Central memory CD8-positive, alpha-beta T cell (primary cell): ENCODE results near the gene SEPTIN1.
A peak's percentile ranks its signal among the peaks of the same experiment; 100 is the strongest.
"Not testable (repeated sequence)": the region's sequence is repeated elsewhere in the genome, so short reads cannot be mapped to it uniquely, and the experiment has no call there.

Source experiments
- ATAC-seq: fragments of 150-1000 bp; cut with Tn5 transposase; replicated peaks from 2 replicates; pipeline ENCODE4 v1.10.0; 2022; ENCODE audit warnings: mild to moderate bottlenecking, moderate FRiP score, moderate number of reproducible peaks; ENCODE audit not compliant: poor library complexity, severe bottlenecking; ENCODE audit errors: extremely low read depth
- DNase-seq, 2 donors: peaks; one replicate each; pipeline ENCODE4 v3.0.0; 2021; ENCODE audit warnings: low spot score in 2 of 2
- H3K27ac Mint-ChIP-seq: one replicate; pipeline ENCODE4 v1.8.0; 2022; ENCODE audit warnings: low read depth, mild to moderate bottlenecking, moderate library complexity, mixed read lengths
- H3K27me3 Mint-ChIP-seq: one replicate; pipeline ENCODE4 v1.8.0; 2022; ENCODE audit warnings: mixed read lengths
- H3K36me3 Mint-ChIP-seq: one replicate; pipeline ENCODE4 v1.8.0; 2022; ENCODE audit warnings: mild to moderate bottlenecking, moderate library complexity, mixed read lengths; ENCODE audit not compliant: insufficient read depth
- H3K4me1 Mint-ChIP-seq: one replicate; pipeline ENCODE4 v1.8.0; 2022; ENCODE audit warnings: mixed read lengths
- H3K4me3 Mint-ChIP-seq: one replicate; pipeline ENCODE4 v1.8.0; 2022; ENCODE audit warnings: mild to moderate bottlenecking, moderate library complexity, mixed read lengths
- H3K9me3 Mint-ChIP-seq: one replicate; pipeline ENCODE4 v1.8.0; 2022; ENCODE audit warnings: mixed read lengths

The SEPTIN1 gene

DNA sequence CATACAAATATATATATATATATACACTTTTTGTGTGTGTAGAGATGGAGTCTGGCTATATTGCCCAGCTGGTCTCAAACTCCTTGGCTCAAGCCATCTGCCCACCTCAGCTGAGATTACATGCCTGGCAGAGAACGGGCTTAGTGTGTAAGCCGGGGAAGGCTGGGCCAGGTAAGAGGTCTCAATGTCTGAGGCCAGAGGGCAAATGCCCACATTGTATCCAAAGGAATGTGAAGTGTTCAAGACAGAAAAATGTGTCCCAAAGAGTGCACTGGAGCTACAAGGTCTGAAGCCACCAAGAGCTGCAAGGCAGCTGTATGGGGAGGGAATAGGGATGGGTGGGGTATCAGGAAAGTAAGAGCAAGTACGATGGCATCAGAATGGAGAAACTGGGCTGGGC is 36.1 kb downstream of the SEPTIN1 start:
- Mint-ChIP-seq H3K4me3 (no peak overlapping the region), H3K4me1 (peaks cover 24% of the 10 kb centered on the region), H3K36me3 (peaks cover 10% of the 10 kb centered on the region), H3K9me3 (no peaks in the 10 kb centered on the region), H3K27ac (no peak overlapping the region), H3K27me3 (no peaks in the 10 kb centered on the region)
- DNase-seq: no peak
- no peak for ATAC-seq

DNA sequence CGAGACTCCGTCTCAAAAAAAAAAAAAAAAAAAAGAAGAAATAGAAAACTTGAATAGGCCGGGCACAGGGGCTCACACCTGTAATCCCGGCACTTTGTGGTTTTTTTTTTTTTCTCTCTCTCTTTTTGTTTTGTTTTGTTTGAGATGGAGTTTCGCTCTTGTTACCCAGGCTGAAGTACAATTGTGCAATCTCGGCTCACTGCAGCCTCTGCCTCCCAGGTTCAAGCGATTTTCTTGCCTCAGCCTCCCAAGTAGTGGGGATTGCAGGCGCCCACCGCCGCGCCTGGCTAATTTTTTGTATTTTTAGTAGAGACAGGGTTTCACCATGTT is 38.9 kb downstream of the SEPTIN1 start:
- H3K4me3 Mint-ChIP-seq, H3K27me3 Mint-ChIP-seq, H3K4me1 Mint-ChIP-seq, ATAC-seq, H3K27ac Mint-ChIP-seq, DNase-seq, H3K9me3 Mint-ChIP-seq, H3K36me3 Mint-ChIP-seq: not testable (repeated sequence)

DNA sequence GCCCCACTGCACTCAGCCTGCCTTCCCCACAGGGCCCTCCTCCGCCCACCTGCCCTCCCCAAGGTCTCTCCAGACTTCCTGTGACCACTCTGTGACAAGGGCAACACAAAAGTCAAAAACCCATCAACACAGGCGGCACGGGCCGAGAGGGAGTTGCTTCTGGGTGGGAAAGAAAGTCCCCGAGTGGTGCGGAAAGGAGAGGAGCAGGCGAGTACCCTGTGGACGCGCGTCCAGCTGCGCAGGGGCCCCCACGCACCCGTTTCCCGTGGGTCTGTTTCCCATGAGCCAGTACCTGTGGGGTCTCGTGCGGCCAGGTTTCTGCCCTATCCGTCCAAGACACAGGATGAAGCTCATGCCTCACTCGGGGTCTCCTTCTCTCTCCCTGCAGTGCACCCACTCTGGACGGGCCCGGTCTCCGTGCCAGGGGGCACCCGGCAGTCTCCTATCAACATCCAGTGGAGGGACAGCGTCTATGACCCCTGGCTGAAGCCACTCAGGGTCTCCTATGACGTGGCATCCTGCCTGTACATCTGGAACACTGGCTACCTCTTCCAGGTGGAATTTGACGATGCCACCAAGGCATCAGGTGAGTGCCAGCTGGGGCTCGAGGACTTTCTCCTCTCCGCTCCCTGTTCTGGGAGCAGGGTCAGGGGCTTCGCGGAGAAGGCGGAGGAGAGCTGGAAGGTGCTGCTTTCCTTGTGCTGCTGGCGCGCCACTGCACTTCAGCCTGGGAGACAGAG is 39.4 kb downstream of the SEPTIN1 start:
- peaks cover 3% of the 10 kb centered on the region for H3K36me3 Mint-ChIP-seq
- no peak for DNase-seq
- no peak for ATAC-seq
- H3K9me3 Mint-ChIP-seq: no peaks in the 10 kb centered on the region
- no peaks in the 10 kb centered on the region for H3K27me3 Mint-ChIP-seq
- no peak overlapping the region for H3K4me3 Mint-ChIP-seq
- H3K4me1 Mint-ChIP-seq: no peaks in the 10 kb centered on the region
- H3K27ac Mint-ChIP-seq: no peak overlapping the region

DNA sequence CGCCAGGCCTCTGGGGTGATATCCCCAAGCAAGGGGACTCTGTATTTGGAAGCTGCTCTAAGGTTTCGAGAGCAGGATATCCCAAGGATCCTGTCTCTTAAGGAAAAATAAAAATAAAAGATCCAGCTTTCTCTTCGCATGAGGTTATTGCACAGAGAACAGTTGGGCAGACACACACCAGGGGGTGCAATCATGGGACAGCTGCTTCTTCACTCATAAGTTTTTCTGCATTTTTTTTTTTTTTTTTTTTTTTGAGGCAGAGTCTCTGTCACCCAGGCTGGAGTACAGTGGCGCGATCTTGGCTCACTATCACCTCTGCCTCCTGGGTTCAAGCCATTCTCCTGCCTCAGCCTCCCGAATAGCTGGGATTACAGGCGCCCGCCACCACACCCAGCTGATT is 40.4 kb downstream of the SEPTIN1 start:
- DNase-seq, H3K36me3 Mint-ChIP-seq: not testable (repeated sequence)

DNA sequence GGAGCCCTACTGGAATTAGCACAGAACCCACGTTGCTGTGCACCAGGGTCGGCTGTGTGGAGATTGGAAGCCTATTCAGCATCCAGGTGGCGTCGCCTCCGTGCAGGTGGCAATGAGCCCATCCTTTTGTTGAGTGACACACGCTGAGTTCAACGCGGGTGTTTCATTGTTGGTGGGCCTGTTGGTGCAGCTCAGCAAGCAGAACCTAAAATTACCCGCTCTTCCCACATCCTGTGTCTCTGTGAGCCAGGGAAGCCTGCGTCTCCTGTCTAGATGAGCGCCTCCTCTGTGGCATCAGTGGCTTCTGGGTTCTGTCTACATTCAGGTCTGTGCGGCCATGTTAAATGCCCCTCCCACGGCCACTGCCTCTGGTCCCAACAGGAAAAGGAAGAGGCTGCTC is 41.7 kb downstream of the SEPTIN1 start:
- peaks cover 5% of the 10 kb centered on the region for H3K36me3 Mint-ChIP-seq
- H3K4me1 Mint-ChIP-seq: peaks cover 6% of the 10 kb centered on the region
- H3K9me3 Mint-ChIP-seq: no peaks in the 10 kb centered on the region
- H3K27me3 Mint-ChIP-seq: no peaks in the 10 kb centered on the region
- ATAC-seq: no peak
- no peak overlapping the region for H3K4me3 Mint-ChIP-seq
- DNase-seq: no peak
- no peak overlapping the region for H3K27ac Mint-ChIP-seq

More for the DNA sequence above, 40.4 kb downstream of the SEPTIN1 start:
- not testable (repeated sequence) for H3K27me3 Mint-ChIP-seq, ATAC-seq, H3K4me1 Mint-ChIP-seq, H3K4me3 Mint-ChIP-seq, H3K9me3 Mint-ChIP-seq, H3K27ac Mint-ChIP-seq

DNA sequence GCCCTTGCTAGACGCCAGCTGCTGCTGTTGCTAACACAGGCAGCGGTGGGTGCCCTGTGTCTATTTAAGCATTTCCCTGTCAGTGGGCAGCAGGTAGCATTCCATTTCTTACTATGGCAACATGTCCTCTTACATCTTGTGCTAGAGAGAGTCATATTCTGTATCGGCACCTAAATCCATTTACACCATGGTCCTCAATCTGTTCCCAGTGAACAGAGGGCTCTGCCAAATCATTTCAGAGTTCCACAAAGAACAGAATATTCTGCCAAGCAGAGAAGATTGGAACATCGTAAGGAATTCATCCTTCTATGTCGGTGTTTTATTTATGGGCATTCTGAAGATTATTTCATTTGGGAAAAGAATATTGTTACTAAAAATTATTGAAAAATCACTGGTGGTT is 43.6 kb downstream of the SEPTIN1 start:
- DNase-seq, ATAC-seq, H3K4me3 Mint-ChIP-seq: not testable (repeated sequence)

DNA sequence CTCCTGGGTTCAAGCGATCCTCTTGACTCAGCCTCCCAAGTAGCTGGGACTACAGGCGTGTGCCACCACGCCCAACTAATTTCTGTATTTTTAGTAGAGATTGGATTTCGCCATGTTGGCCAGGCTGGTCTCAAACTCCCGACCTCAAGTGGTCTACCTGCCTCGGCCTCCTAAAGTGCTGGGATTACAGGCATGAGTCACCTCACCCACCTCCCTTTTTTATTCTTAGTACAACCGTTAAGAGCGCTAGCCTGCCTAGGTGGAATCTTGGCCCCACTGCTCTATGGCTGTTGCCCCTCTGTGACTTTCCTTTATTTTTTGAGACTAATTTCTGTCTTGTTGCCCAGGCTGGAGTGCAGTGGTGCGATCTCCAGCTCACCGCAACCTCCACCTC is 44.4 kb downstream of the SEPTIN1 start:
- not testable (repeated sequence) for ATAC-seq, H3K27me3 Mint-ChIP-seq, H3K36me3 Mint-ChIP-seq, DNase-seq, H3K4me3 Mint-ChIP-seq, H3K9me3 Mint-ChIP-seq, H3K27ac Mint-ChIP-seq
- peaks cover 15% of the 10 kb centered on the region for H3K4me1 Mint-ChIP-seq

More for the DNA sequence above, 43.6 kb downstream of the SEPTIN1 start:
- H3K36me3 Mint-ChIP-seq, H3K27me3 Mint-ChIP-seq, H3K27ac Mint-ChIP-seq, H3K9me3 Mint-ChIP-seq: not testable (repeated sequence)
- peaks cover 15% of the 10 kb centered on the region for H3K4me1 Mint-ChIP-seq

DNA sequence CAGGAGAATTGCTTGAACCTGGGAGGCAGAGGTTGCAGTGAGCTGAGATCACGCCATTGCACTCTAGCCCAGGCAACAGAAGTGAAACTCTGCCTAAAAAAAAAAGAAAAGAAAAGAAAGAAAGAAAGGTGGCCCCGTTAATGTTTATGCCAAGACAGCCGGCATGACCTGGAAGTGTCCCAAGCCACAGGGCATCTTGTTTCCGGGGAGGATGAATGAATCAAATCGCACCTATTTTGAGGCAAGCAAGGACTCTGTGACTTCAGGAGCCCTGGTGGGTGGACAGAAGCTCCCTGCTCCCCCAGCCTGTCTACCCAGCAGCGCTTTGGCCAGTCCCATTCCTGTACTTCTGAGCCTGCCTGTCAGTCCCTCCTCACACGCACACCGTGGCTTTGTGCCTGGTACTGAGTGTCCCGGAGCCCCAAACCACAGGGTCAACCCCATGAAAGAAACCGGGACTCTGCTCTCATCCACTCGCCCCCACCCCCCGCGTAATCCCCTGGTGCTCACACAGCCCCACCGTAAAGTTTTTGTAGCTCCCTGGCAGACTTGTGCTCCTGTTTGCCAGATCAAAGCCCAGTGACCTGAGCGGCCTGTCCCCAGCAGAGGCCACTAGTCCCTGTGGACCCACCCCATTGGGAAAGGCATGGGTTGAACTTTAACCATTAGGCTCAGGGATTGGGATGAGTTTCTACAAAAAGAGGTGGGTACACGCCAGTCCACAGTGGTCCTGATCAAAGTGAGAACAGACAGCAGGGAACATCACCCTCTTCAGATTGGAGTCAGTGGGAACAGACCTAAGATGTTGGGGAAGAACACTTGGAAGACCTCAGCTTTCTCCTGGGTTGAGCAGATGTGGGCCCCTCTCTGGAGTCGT is 46.5 kb downstream of the SEPTIN1 start:
- peak overlapping the region; percentile 88 for H3K27ac Mint-ChIP-seq
- DNase-seq (no peak), ATAC-seq (peak; percentile 13)
- H3K36me3 Mint-ChIP-seq: peaks cover 3% of the 10 kb centered on the region
- no peaks in the 10 kb centered on the region for H3K9me3 Mint-ChIP-seq
- H3K27me3 Mint-ChIP-seq: no peaks in the 10 kb centered on the region
- H3K4me3 Mint-ChIP-seq: peak overlapping the region; percentile 90
- peaks cover 17% of the 10 kb centered on the region for H3K4me1 Mint-ChIP-seq

DNA sequence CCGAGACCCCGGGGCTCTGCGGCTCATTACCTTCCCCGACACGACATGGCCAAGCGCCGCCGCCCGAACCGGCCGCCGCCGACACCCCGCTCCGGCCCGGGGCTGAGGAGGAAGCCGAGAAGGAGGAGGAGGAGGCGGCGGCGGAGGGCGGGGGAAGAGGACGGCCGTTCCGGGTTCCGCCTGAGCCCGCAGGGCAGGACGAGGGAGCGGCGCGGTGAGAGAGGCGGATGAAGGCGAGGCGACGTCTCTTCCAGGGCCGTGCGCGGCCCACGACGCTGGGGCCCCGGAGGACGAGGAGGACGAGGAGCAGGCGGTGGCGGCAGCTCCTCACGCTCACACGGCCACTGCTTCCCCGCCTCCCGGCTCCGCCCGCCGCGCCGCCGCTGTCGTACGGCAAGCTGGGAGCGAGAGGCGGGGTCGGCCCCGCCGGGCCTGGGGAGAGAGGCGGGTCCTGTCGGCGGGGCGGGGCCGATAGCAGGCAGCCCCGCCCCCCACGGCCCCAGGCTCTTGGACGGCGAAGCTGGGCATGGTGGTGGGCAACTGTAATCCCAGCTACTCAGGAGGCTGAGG is 47.2 kb downstream of the SEPTIN1 start:
- H3K27me3 Mint-ChIP-seq: not testable (repeated sequence)

DNA sequence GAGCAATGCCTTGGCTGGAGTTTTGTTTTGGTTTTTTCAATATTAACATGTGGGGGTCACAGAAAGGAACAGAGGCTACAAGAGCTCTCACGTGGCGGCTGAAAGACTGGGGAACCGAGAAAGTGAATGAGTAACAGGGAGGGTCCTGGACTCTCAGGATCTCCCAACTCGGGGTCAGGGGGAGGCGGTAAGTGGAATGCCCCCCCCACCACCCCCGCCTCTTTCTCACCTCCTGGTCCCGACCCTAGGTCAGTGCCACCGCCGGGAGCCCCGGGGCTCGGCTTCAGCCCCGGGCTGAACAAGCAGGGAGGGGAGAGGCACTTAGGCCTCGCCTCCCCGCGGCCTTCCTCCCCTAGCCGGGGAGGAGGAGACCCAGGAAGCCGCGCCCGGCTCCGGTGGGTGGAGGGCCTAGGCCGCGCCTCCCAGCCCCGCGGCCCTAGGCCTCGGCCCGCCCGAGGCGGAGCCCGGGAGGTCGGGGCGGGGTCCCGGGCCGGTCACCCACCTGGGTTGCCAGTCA is 47.8 kb downstream of the SEPTIN1 start:
- ATAC-seq (peak; percentile 93), DNase-seq (peak; percentile 70 to 80)
- not testable (repeated sequence) for H3K36me3 Mint-ChIP-seq, H3K9me3 Mint-ChIP-seq, H3K27me3 Mint-ChIP-seq
- peak overlapping the region; percentile 90 for H3K4me3 Mint-ChIP-seq
- H3K4me1 Mint-ChIP-seq: peaks cover 21% of the 10 kb centered on the region
- peak overlapping the region; percentile 62 for H3K27ac Mint-ChIP-seq

More for the DNA sequence above, 47.2 kb downstream of the SEPTIN1 start:
- DNase-seq (peak; percentile 79), ATAC-seq (peak; percentile 72)
- H3K27ac Mint-ChIP-seq: peak overlapping the region; percentile 88
- H3K4me1 Mint-ChIP-seq: peaks cover 21% of the 10 kb centered on the region
- H3K36me3 Mint-ChIP-seq, H3K9me3 Mint-ChIP-seq: not testable (repeated sequence)
- H3K4me3 Mint-ChIP-seq: peak overlapping the region; percentile 90
